ENCODE results near the gene OXNAD1.

DNA sequence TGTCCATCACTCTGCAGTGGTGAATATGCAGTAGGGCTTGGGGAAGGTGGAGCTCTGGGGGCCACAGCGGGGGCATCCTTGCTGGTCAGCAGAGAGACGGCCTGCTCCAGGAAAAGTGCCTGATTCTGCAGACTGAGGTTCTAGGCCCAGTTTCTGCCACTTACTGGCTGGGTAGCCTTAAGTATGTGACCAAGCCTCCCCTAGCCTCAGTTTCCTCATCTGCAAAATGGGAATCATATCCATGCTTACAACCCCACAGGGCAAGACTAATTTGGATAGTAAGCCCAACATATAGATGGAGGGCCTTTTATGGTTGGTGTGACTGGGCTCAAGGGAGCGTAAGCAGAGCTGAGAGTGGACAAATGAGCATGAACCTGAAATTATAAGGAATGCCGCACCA lies 60.8 kb downstream of the OXNAD1 start:
- TF ChIP-seq, protein P1, sequence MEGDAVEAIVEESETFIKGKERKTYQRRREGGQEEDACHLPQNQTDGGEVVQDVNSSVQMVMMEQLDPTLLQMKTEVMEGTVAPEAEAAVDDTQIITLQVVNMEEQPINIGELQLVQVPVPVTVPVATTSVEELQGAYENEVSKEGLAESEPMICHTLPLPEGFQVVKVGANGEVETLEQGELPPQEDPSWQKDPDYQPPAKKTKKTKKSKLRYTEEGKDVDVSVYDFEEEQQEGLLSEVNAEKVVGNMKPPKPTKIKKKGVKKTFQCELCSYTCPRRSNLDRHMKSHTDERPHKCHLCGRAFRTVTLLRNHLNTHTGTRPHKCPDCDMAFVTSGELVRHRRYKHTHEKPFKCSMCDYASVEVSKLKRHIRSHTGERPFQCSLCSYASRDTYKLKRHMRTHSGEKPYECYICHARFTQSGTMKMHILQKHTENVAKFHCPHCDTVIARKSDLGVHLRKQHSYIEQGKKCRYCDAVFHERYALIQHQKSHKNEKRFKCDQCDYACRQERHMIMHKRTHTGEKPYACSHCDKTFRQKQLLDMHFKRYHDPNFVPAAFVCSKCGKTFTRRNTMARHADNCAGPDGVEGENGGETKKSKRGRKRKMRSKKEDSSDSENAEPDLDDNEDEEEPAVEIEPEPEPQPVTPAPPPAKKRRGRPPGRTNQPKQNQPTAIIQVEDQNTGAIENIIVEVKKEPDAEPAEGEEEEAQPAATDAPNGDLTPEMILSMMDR (IDR thresholded peaks at IDR 0.05 in 2 of 3, conservative IDR thresholded peaks at IDR 0.05 in 1 of 3; ENCODE audit: control insufficient read depth in 2 of 3, extremely low read depth in 1 of 3, insufficient read depth in 1 of 3, low read depth in 3 of 3, low read length in 3 of 3) = no peak
- TF ChIP-seq MEF2A (IDR thresholded peaks at IDR 0.05; ENCODE audit: insufficient read depth, low read depth, low read length) (no peak), CBX3 (IDR thresholded peaks at IDR 0.05; ENCODE audit: borderline replicate concordance, low read depth) (no peak), DPF2 (IDR thresholded peaks at IDR 0.05) (no peak), ETV6 (conservative IDR thresholded peaks at IDR 0.05 in 1 of 2, IDR thresholded peaks at IDR 0.05 in 1 of 2; ENCODE audit: borderline replicate concordance in 1 of 2, low read depth in 1 of 2) (no peak), RAD21 (IDR thresholded peaks at IDR 0.05; ENCODE audit: insufficient read depth, low read depth, low read length) (no peak), EGR1 (IDR thresholded peaks at IDR 0.05; ENCODE audit: borderline replicate concordance in 1 of 2, low read depth in 2 of 2, low read length in 2 of 2) (no peak), POLR2A (IDR thresholded peaks at IDR 0.05; ENCODE audit: low read depth, low read length) (no peak), RBBP5 (conservative IDR thresholded peaks at IDR 0.05) (no peak)
